GM12878 (cell line): ENCODE measurements around the gene INO80. TPM values are rescaled to one million over a fixed set of nuclear protein-coding genes. Genes with fewer than 3 reads are reported as not detected.

Experiments
- ATAC-seq: fragments of 200-7000 bp; cut with Tn5 transposase; 3 replicates; pipeline ENCODE4 v1.9.1; 2020; ENCODE audit warnings: mild to moderate bottlenecking, moderate library complexity
- BruUV-seq: library from RNA; stranded (reverse); fragments of 400-500 nt; replicated peaks from 2 replicates; lab custom pipeline; 2021; lab: Mats Ljungman, UMichigan
- CTCF ChIA-PET: fragments of 300-600 bp; sonication (Branson Sonifier 250); formaldehyde crosslinking; extraction: SDS; loops from one replicate; lab custom pipeline; 2021; ENCODE audit warnings: inconsistent platforms; lab: Yijun Ruan, JAX
- POLR2A ChIA-PET: fragments of 350-600 bp; formaldehyde crosslinking; extraction: SDS; loops from one replicate; lab custom pipeline; 2021; ENCODE audit warnings: inconsistent platforms; lab: Charles Lee
- RAD21 ChIA-PET: fragments of 300-600 bp; sonication (Branson Sonifier 250); formaldehyde crosslinking; loops from one replicate; lab custom pipeline; 2023; ENCODE audit warnings: antibody characterized with exemption; ENCODE audit not compliant: unreplicated experiment; lab: Charles Lee
- SMC1A ChIA-PET: fragments of 300-600 bp; sonication (Branson Sonifier 250); formaldehyde crosslinking; loops from one replicate; lab custom pipeline; 2023; ENCODE audit not compliant: unreplicated experiment, uncharacterized antibody; lab: Charles Lee
- DNase-seq: peaks from one replicate; pipeline ENCODE4 v3.0.0-alpha.2; 2011; ENCODE audit warnings: low read depth, low spot score
- FAIRE-seq: peaks from 3 replicates; lab custom pipeline; 2011; peaks lifted over from hg19 to GRCh38; lab: Jason Lieb, UNC
- H2AFZ ChIP-seq: 2 replicates; pipeline ENCODE4 v1.6.0; 2011; ENCODE audit warnings: low read depth, low read length, control low read depth; ENCODE audit not compliant: control insufficient read depth
- H3K27ac ChIP-seq: 2 replicates; pipeline ENCODE4 v1.5.1; 2011; ENCODE audit warnings: control low read depth; ENCODE audit not compliant: control insufficient read depth, insufficient read depth
- H3K27me3 ChIP-seq, 2 experiments: replicated peaks in 1 of 2; 2 replicates each; pipeline versions ENCODE4 v1.6.0 to v1.6.1; 2011; ENCODE audit warnings: low read length in 1 of 2; ENCODE audit not compliant: control insufficient read depth in 2 of 2, insufficient read depth in 2 of 2
- H3K36me3 ChIP-seq, 2 experiments: 2 replicates each; pipeline ENCODE4 v1.5.1; 2011; ENCODE audit warnings: low read length in 1 of 2; ENCODE audit not compliant: control insufficient read depth in 2 of 2, insufficient read depth in 2 of 2
- H3K4me1 ChIP-seq: 2 replicates; pipeline ENCODE4 v1.6.1; 2011; ENCODE audit warnings: mild to moderate bottlenecking, low read length, moderate library complexity, mixed read lengths; ENCODE audit not compliant: control insufficient read depth, insufficient read depth
- H3K4me2 ChIP-seq: 2 replicates; pipeline ENCODE4 v1.6.0; 2011; ENCODE audit warnings: control low read depth; ENCODE audit not compliant: control insufficient read depth, insufficient read depth
- H3K4me3 ChIP-seq: fragments of 200-600 bp; sonication (generic); 2 replicates; pipeline ENCODE4 v1.5.1; 2016
- H3K79me2 ChIP-seq: 2 replicates; pipeline ENCODE4 v1.6.0; 2011; ENCODE audit warnings: low read length; ENCODE audit not compliant: control insufficient read depth, insufficient read depth
- H3K9ac ChIP-seq: 2 replicates; pipeline ENCODE4 v1.8.0; 2011; ENCODE audit warnings: low read length, control low read depth, mixed read lengths; ENCODE audit not compliant: control insufficient read depth, insufficient read depth
- H3K9me3 ChIP-seq: replicated peaks from 3 replicates; pipeline ENCODE4 v1.5.1; 2011; ENCODE audit warnings: mild to moderate bottlenecking, low read length; ENCODE audit not compliant: control insufficient read depth, insufficient read depth
- H4K20me1 ChIP-seq: 2 replicates; pipeline ENCODE4 v1.6.0; 2011; ENCODE audit not compliant: control insufficient read depth, insufficient read depth
- ASH2L ChIP-seq: fragments of 300-600, 200-600 bp; sonication (generic); IDR thresholded peaks from 2 replicates; pipeline ENCODE4 v1.6.1; 2017; ENCODE audit warnings: low read depth, mild to moderate bottlenecking, borderline replicate concordance
- BACH1 ChIP-seq: fragments of 450-650 bp; IDR thresholded peaks from 2 replicates; pipeline ENCODE4 v1.6.1; 2017; ENCODE audit warnings: mild to moderate bottlenecking, borderline replicate concordance
- EED ChIP-seq: sonication (generic); IDR thresholded peaks from 2 replicates; pipeline ENCODE4 v1.6.1; 2016; ENCODE audit warnings: antibody characterized with exemption, low read depth
- ESRRA ChIP-seq: IDR thresholded peaks from 2 replicates; pipeline ENCODE4 v1.6.1; 2012; ENCODE audit warnings: mild to moderate bottlenecking, low read length, improper control_type of control experiment
- FOS ChIP-seq: IDR thresholded peaks from 3 replicates; pipeline ENCODE4 v1.6.1; 2011; ENCODE audit warnings: borderline replicate concordance; ENCODE audit not compliant: insufficient read length; ENCODE audit errors: extremely low read depth
- IKZF1 ChIP-seq: fragments of 450-650 bp; conservative IDR thresholded peaks from 2 replicates; pipeline ENCODE4 v1.6.1; 2017; ENCODE audit warnings: antibody characterized with exemption, mild to moderate bottlenecking
- IKZF2 ChIP-seq, 2 experiments: fragments of 450-650 bp; IDR thresholded peaks; 2 replicates each; pipeline ENCODE4 v1.6.1; 2017; ENCODE audit warnings: mild to moderate bottlenecking in 2 of 2, moderate library complexity in 2 of 2
- MEF2A ChIP-seq: IDR thresholded peaks from 2 replicates; pipeline ENCODE4 v1.6.1; 2011; ENCODE audit warnings: low read depth, mild to moderate bottlenecking, low read length, moderate library complexity; ENCODE audit not compliant: insufficient read depth
- MTA3 ChIP-seq: IDR thresholded peaks from 2 replicates; pipeline ENCODE4 v1.6.1; 2012; ENCODE audit warnings: low read length, inconsistent platforms, borderline replicate concordance
- NBN ChIP-seq: fragments of 450-650 bp; IDR thresholded peaks from 2 replicates; pipeline ENCODE4 v1.6.1; 2016
- POU2F2 ChIP-seq: IDR thresholded peaks from 3 replicates; pipeline ENCODE4 v1.6.1; 2011; ENCODE audit warnings: low read depth, mild to moderate bottlenecking, low read length, borderline replicate concordance
- RB1 ChIP-seq: fragments of 450-650 bp; formaldehyde crosslinking; IDR thresholded peaks from 2 replicates; pipeline ENCODE4 v1.6.1; 2017; ENCODE audit warnings: mild to moderate bottlenecking, borderline replicate concordance
- SMC3 ChIP-seq: IDR thresholded peaks from 2 replicates; pipeline ENCODE4 v1.6.1; 2011; ENCODE audit warnings: low read length, improper control_type of control experiment, borderline replicate concordance
- SP1 ChIP-seq: IDR thresholded peaks from one replicate; pipeline ENCODE4 v1.6.1; 2011; ENCODE audit warnings: low read depth, low read length
- ZZZ3 ChIP-seq: IDR thresholded peaks from 2 replicates; pipeline ENCODE4 v1.6.1; 2011; ENCODE audit warnings: low read depth; ENCODE audit not compliant: control insufficient read depth, insufficient read length
- WGBS: methylation state at CpG from one replicate; pipeline ENCODE4 v1.1.6; 2016; ENCODE audit warnings: low lambda C conversion rate; ENCODE audit not compliant: insufficient replicate concordance, insufficient coverage; ENCODE audit errors: missing lambda C conversion rate; 5-methylcytosine and 5-hydroxymethylcytosine counted together
- in situ Hi-C: fragments of 300-500 bp; cut with MboI; formaldehyde crosslinking; loops from 9 replicates; pipeline ENCODE4 v1.14.3; 2018; ENCODE audit warnings: mixed read lengths
- intact Hi-C: fragments of 100-400 bp; cut with micrococcal nuclease; formaldehyde crosslinking; loops from one replicate; pipeline ENCODE4 v1.14.2; 2022; ENCODE audit not compliant: unreplicated experiment
- polyA plus RNA-seq, 11 experiments: library from polyadenylated mRNA; depleted of rRNA in 4 of 11; unstranded in 6 of 11; stranded (reverse) in 5 of 11; fragments of >200 nt; fragmentation: Nextera tagmentation in 4 of 11; fragmentation: Illumina TruSeq in 1 of 11; extraction: Ambion mirVana in 4 of 11; extraction: Trizol in 1 of 11; gene quantifications; 1 replicate in 1 of 11; 2 replicates in 10 of 11; pipeline versions ENCODE4 v1.2.1 to v1.2.3, GENCODE V29; 2011 to 2016; ENCODE audit warnings: inconsistent platforms in 2 of 11, missing spikeins in 2 of 11, low read depth in 1 of 11
- total RNA-seq, 4 experiments: library from RNA; depleted of rRNA in 3 of 4; stranded (reverse); fragments of >200 nt in 3 of 4; fragmentation: Illumina TruSeq in 1 of 4; extraction: Trizol in 1 of 4; gene quantifications; 2 replicates each; pipeline versions ENCODE4 v1.2.1 to v1.2.3, GENCODE V29; 2013 to 2021
- TF ChIP-seq, protein P1 (sequence below), 3 experiments: IDR thresholded peaks in 2 of 3; conservative IDR thresholded peaks in 1 of 3; 2 replicates each; pipeline ENCODE4 v1.5.1; 2011; ENCODE audit warnings: low read depth in 3 of 3, low read length in 3 of 3, mild to moderate bottlenecking in 3 of 3, control low read depth in 2 of 3, moderate library complexity in 2 of 3, inconsistent platforms in 1 of 3, mixed read lengths in 1 of 3; ENCODE audit not compliant: control insufficient read depth in 2 of 3, insufficient read depth in 1 of 3; ENCODE audit errors: extremely low read depth in 1 of 3
- TF ChIP-seq, protein P2 (sequence below): fragments of 450-650 bp; IDR thresholded peaks from 2 replicates; pipeline ENCODE4 v1.6.1; 2017; ENCODE audit warnings: antibody characterized with exemption, mild to moderate bottlenecking, moderate library complexity
- TF ChIP-seq, protein P3 (sequence below): IDR thresholded peaks from 2 replicates; pipeline ENCODE4 v1.6.1; 2012; ENCODE audit warnings: low read depth, low read length, improper control_type of control experiment

The INO80 gene
- total and polyA plus RNA-seq, 10 of the 15 experiments (the other 5 are each of a cell fraction or from before 2014, with no cell fraction given): 4.5 to 25.0 (median 14.2) TPM

DNA sequence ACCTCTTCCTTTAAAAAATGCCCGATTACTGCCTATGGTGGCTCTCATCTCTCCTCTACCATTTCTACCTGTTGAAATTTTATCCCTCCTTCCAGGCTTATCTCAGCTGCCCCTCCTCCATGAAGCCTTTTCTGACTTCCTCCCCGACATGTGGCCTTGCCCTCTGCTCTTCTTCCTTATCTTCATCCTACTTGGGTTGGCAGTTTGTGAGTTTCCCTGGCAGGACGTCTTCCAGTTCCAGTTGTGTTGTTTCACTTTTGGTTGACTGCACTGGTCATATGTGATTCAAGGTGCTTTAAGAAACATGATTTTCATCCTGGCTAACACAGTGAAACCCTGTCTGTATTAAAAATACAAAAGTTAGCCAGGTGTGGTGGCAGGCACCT, 182.6 kb downstream of the INO80 start:
- RAD21 ChIA-PET: no interaction called here
- in situ Hi-C loops (no loop called here), intact Hi-C loops (no loop called here)
- FAIRE-seq (no peak), DNase-seq (no peak), ATAC-seq (no peak)
- Histone ChIP-seq H3K9me3 (no peaks in the 10 kb centered on the region), H3K4me3 (no peak overlapping the region), H3K9ac (no peak overlapping the region), H3K36me3 (no peaks in the 10 kb centered on the region), H3K27me3 (peaks cover 7% of the 10 kb centered on the region in 2 experiments; a peak in 3 of 4 replicates), H3K4me1 (peaks cover 23% of the 10 kb centered on the region), H3K27ac (no peak overlapping the region), H4K20me1 (no peaks in the 10 kb centered on the region), H3K79me2 (no peaks in the 10 kb centered on the region), H2AFZ (no peak overlapping the region), H3K4me2 (no peak overlapping the region)
- POLR2A ChIA-PET: interaction anchor here (0.6 to 1.4 kb wide), 3 partner anchors 8 to 97 kb away, joined by 3 to 5 read pairs (median 3); no protein-coding TSS in a partner anchor
- TF ChIP-seq IKZF2 (IDR thresholded peaks at IDR 0.05) (no peak), POU2F2 (no peak), ASH2L (no peak), EED (no peak), ESRRA (no peak), BACH1 (no peak), NBN (no peak), SP1 (no peak), SMC3 (no peak), MEF2A (no peak), FOS (no peak), MTA3 (no peak), IKZF1 (no peak), RB1 (no peak), ZZZ3 (no peak)
- TF ChIP-seq, protein P1, sequence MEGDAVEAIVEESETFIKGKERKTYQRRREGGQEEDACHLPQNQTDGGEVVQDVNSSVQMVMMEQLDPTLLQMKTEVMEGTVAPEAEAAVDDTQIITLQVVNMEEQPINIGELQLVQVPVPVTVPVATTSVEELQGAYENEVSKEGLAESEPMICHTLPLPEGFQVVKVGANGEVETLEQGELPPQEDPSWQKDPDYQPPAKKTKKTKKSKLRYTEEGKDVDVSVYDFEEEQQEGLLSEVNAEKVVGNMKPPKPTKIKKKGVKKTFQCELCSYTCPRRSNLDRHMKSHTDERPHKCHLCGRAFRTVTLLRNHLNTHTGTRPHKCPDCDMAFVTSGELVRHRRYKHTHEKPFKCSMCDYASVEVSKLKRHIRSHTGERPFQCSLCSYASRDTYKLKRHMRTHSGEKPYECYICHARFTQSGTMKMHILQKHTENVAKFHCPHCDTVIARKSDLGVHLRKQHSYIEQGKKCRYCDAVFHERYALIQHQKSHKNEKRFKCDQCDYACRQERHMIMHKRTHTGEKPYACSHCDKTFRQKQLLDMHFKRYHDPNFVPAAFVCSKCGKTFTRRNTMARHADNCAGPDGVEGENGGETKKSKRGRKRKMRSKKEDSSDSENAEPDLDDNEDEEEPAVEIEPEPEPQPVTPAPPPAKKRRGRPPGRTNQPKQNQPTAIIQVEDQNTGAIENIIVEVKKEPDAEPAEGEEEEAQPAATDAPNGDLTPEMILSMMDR (IDR thresholded peaks at IDR 0.05 in 2 of 3, conservative IDR thresholded peaks at IDR 0.05 in 1 of 3; ENCODE audit: control insufficient read depth in 2 of 3, extremely low read depth in 1 of 3, insufficient read depth in 1 of 3, low read depth in 3 of 3, low read length in 3 of 3): no peak
- TF ChIP-seq, protein P2, sequence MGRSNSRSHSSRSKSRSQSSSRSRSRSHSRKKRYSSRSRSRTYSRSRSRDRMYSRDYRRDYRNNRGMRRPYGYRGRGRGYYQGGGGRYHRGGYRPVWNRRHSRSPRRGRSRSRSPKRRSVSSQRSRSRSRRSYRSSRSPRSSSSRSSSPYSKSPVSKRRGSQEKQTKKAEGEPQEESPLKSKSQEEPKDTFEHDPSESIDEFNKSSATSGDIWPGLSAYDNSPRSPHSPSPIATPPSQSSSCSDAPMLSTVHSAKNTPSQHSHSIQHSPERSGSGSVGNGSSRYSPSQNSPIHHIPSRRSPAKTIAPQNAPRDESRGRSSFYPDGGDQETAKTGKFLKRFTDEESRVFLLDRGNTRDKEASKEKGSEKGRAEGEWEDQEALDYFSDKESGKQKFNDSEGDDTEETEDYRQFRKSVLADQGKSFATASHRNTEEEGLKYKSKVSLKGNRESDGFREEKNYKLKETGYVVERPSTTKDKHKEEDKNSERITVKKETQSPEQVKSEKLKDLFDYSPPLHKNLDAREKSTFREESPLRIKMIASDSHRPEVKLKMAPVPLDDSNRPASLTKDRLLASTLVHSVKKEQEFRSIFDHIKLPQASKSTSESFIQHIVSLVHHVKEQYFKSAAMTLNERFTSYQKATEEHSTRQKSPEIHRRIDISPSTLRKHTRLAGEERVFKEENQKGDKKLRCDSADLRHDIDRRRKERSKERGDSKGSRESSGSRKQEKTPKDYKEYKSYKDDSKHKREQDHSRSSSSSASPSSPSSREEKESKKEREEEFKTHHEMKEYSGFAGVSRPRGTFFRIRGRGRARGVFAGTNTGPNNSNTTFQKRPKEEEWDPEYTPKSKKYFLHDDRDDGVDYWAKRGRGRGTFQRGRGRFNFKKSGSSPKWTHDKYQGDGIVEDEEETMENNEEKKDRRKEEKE: no peak
- TF ChIP-seq, protein P3, sequence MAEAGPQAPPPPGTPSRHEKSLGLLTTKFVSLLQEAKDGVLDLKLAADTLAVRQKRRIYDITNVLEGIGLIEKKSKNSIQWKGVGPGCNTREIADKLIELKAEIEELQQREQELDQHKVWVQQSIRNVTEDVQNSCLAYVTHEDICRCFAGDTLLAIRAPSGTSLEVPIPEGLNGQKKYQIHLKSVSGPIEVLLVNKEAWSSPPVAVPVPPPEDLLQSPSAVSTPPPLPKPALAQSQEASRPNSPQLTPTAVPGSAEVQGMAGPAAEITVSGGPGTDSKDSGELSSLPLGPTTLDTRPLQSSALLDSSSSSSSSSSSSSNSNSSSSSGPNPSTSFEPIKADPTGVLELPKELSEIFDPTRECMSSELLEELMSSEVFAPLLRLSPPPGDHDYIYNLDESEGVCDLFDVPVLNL: no peak
- SMC1A ChIA-PET: interaction anchor here (1.2 to 4.6 kb wide), 2 partner anchors 7 to 26 kb away, joined by 5 to 28 read pairs; no protein-coding TSS in a partner anchor
- BruUV-seq: no TSS peak
- CTCF ChIA-PET: interaction anchor here (2.7 to 6.5 kb wide), 2 partner anchors 8 to 28 kb away, joined by 13 to 80 read pairs; no protein-coding TSS in a partner anchor
- WGBS: 35% methylated on average over 3 of the region's 3 CpGs
